DMS 273 (cell line): ENCODE results near the gene GPX7.

Source experiments
- DNase-seq: peaks from one replicate; lab custom pipeline; 2025; ENCODE audit not compliant: unreplicated experiment; lab: John Stamatoyannopoulos, UW

The GPX7 gene

DNA sequence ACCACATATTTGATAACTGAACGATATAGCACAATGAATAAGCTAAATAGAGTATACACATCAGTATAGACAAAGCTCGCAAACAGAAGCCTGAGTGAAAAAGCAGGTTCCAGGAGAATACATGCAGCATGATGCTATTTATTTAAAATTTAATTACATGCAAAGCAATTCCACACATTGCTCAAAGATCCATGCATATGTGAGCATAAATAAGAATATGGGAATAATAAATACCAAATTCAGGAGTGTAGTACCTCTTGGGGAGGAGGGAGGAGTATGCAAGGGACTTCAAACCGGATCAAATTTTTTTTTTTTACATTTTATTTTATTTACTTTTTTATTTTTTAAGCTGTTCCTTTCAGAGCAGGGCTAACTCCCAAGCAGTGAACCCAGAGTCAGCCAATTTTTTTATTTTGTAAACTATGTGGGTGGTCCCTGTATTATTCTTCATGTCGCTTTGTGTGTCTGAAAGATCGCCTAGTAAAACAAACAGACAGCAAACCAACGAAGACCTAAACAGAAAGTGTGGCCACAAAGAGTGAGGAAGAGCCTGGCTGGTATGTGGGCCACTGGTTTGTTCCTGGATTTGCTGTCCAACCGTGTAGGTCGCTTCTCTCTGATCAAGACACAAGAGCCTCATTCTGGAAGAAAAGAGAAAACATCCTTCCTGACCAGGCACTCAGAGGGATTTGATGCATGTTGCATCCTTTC, 26.6 kb downstream of the GPX7 start:
- DNase-seq, result no peak

DNA sequence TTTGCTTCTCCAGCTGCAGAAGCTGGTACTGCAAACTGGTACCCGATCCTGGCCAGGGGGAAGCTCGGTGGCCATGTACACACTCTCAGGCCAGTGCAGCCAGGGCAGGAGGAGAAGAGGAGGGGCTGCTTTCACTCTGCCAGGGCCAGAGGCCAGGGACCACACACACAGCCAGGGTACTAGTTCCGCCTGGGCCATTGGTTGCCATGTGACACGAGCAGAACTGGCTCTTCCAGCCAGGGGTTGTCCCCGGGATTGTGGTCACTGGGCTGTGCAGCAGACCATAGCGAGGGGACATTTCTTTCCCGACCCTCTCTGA, 27.1 kb downstream of the GPX7 start:
- peak; percentile 15 for DNase-seq

DNA sequence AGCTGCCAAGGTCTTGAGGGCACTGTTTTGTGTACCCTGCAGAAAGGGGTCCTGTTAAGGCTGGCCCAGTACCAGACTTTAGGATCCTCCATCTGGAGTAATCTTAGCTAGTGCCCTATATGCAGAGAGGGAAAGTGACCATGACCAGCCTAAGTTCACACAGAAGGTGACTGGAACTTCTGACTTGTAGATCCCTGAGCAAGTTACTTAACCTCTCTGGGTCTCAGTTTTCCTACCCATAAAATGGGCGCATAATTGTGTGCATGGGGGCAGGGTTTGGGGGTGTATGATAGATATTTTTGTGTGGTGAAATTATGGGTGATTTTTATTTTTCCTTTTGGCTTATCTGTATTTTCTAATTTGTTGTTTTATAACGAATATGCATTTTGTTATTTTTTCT, 27.5 kb downstream of the GPX7 start:
- no peak for DNase-seq

DNA sequence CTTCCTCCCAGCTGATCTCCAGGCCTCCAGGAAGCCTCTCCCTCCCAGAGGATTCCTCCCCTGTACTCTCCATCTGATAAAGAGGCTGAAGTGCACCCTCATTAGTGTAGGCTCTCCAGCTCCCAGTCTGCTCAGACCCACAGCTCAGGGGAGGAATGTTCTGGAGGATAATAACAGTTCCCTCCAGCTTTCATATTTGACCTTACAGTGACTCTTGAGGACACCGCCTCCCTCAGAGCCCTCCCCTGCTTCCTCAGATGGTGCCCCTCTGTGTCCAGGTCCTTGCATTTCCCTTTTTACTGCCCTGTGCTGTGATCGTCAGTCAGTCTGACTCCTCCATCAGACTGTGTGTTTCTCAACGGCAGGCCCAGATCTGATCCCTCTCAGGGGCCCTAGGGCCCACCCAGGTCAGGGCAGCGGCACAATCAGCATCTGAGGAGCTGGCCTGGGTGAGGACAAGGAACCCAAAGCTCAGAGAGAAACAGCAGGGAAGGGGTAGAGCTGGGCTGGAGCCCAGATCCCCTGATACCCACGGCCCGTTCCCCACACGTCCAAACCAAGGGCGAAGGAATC, 29.7 kb downstream of the GPX7 start:
- peak; percentile 14 for DNase-seq

DNA sequence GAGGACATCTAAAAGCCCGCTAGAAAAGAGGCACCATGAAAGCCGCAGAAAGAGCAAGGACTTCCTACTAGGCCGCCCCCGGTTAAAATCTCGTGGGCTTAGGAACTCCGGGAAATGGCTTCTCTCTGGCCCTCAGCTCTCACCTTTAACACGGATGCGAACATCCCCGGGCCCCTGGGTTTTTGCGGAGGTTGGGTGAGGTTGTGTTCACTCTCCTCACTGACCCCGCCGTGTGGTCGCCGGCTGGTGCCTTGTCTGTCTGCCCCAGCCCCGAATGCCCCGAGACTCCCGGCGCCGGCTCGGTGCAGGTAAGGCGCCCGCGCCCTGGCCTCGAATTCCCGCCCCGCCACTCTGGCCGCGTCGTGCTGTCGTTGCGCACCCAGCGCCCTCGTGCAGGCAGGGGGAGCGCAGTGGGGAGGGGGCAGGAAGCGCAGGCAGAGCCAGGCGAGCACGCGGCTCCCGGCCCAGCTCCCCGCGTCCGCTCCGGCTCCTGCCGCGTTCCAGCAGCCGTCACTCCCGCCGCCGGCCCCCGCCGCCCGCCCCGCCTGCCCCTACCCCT, 30.6 kb downstream of the GPX7 start, which contains the start of gene SHISAL2A:
Gene SHISAL2A (plus strand): TSS at position 437 of the 559 bp plus-strand sequence. CDS start 326 bp downstream, outside the sequence.
- peak; percentile 77 for DNase-seq

DNA sequence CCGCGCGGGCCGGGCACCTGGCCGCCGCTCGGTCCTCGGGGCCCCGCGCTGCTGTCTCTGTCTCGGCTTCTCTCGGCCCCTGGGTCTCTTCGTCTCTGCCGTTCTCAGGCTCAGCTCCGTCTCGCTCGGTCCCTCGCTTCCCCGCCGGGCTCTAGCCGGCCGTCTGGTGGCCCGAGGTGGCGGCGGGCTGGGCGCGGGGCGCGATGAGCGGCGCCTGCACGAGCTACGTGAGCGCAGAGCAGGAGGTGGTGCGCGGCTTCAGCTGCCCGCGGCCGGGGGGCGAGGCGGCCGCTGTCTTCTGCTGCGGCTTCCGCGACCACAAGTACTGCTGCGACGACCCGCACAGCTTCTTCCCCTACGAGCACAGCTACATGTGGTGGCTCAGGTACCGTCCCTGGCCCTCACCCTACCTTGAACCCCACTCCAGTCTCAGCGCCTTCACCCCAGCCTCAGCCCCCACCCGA, 31.2 kb downstream of the GPX7 start:
- peak; percentile 77 for DNase-seq

DNA sequence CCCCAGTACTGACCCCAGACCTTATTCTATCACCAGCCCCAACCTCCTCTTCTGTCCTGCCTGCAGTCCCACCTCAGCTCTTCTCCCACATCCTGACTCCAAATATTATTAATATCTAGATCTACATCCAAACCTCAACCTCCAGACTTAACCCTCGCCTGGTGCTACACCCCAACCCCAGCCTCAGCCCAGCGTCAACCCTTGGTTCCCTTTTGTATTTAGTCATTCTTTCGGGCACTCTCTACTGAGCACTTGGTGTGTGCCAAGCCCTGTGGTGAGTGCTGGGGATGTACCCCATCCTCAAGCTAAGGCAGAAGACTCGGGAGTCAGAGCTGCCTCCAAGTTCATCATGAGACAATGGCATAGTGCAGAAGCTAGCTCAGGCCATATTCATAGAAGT, 31.9 kb downstream of the GPX7 start:
- no peak for DNase-seq

DNA sequence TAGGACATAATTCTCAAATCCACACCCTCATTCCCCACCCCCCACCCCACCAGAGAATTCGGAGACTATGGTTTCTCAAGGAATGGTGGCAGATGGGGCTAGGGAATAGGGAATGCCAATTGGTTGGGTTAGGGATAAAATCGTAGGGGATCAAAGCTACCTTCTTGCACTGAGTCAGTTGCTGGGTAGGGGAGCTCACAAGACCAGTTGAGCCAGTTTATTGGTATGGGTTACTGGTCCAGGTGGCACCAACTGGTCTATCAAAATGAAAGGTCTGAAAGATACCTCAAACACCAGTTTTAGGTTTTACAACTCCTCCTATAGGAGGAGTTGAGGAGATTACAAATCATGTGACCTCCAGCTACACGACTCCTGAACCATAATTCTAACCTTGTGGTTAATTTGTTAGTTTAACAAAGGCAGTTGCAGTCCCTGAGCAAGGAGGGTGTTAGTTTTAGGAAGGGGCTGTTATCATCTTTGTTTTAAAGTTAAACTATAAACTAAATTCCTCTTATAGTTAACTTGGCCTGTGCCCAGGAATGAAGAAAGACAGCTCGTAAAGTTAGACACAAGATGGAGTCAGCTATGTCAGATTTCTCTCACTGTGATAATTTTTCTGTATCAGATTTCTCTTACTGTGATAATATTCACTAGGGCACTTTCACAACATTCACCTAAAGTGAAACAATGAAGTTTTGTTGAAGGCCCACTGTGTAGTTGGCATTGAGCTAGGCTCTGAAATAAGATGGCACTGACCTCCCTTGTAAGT, 33.3 kb downstream of the GPX7 start:
- DNase-seq, result no peak

DNA sequence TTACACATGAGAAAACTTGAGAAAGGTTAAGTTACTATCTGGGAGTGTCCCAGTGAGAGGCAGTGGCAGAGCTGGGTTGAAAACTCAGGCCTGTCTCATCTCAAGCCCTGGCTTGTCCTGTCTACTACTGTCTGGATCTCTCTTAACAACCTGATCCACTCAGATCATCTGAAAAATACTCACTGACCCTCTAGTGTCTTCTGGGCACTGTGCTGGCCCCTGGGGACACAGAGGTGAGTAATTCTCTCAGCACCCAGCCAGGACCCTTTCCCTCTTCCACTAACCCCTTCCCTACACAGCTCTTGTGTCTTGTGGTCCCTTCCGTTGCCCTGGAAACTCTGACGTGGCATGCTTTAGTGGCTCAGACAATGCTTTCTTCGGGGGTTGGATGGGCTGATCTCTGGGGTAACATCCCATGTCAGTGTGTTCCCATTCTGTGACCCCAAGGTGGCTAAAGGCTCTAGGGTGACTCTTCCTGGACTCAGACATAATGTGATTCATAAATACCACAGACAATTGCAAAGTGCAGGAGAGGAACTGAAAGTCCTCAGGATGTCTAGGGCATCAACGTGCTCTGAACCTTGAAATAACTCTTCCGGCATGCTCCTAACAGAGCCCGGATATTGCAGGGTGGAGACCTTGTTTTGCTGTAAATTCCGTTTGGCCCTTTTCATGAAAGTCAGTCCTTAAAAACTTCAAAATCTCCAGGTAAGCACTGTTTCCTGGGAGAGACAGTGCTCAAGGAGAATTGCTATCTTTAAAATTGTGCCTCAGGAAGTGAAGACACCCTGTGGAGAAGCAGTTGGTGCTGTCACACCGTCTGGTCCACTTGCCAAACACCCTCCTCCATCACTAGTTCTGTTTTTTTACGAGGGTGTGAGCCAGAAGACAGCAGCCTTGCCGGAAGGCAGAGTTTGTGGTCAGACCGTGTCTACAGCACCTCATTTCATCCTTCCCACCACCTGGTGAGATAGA, 34.8 kb downstream of the GPX7 start:
- no peak for DNase-seq

DNA sequence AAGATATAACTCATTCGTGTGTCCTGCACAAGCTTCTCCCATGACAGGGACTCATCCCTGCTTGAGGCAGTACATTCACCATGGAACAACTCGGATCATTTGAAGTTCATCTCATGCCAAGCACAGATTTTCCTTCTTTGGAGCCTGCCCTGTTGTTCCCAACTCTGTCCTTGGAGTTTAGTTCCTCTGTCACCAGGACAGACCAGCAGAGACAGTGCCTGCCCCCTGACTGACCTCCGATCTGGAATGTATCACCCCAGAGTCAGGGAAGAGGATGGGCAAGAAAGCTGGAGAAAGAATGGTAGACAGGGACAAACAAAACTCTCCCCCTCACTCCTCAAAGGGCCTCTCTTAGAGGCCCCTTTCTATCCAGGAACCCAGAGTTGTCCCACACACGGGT, 35.8 kb downstream of the GPX7 start:
- DNase-seq, result no peak

DNA sequence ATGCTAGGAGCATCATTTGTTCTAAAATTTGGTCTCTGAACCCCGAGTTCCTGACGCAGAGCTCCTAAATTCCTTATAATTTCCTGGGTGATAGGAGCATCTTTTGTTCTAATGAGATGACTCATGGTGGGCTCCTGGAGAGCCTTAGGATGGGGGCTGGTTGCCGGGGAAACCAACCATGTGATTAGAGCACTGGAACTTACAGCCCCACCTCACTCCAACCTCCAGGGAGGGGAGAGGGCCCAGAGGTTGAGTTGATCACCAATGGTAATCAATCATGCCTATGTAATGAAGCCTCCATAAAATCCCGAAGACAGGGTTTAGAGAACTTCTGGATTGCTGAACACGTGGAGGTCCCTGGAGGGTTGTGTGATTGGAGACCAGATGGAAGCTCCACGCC, 38.5 kb downstream of the GPX7 start:
- DNase-seq, result peak; percentile 80

DNA sequence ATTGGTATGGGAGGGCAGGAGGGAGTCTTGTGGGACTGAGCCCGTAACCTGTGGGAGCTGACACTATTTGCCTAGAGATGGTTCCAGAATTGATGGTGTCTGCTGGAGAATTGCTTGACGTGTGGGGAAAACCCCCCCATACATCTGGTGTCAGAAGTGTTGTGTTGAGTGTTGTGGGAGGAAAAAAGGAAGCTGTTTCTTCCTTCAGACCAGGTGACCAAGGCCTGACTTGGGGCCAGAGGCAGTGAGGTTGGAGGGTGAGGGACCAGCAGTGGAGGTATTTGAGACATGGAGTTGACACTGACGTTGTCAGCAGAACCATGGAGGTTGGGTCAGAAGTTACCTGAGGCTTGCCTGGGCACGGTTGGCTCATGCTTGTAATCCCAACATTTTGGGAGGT, 39.1 kb downstream of the GPX7 start:
- DNase-seq, result no peak

DNA sequence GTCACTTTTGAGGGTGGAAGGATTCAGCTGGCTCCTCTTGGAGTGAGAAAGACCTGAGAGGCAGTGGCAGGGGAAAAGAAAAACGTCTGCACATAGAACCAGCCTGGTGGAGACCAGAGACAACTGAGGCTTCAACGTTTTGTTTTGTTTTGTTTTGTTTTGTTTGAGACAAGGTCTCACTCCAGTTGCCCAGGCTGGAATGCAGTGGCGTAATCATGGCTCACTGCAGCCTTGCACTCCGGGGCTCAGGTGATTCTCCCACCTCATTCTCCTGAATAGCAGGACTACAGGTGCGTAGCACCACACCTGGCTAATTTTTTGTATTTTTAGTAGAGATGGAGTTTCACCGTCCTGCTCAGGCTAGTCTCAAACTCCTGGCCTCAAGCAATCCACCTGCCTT, 43.1 kb downstream of the GPX7 start:
- DNase-seq, result no peak

DNA sequence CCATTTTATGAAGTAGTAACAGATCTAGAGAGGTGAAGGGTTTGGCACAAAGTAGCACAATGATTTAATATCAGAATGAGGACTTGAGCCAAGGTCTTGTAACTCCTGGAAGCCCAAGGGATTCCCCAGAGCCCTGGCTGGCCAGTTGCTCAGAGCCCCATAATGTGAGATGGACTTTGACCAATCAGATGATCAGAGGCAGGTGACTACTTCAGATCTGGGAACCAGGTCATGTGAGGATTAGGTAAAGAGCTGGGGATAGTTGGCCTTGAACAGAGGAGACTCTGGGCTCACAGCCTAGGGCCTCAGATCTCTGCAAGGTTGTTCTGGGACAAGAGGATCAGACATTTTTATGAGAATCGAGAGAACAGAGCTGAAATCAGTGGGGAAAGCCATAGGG, 49.7 kb downstream of the GPX7 start:
- DNase-seq, result no peak

DNA sequence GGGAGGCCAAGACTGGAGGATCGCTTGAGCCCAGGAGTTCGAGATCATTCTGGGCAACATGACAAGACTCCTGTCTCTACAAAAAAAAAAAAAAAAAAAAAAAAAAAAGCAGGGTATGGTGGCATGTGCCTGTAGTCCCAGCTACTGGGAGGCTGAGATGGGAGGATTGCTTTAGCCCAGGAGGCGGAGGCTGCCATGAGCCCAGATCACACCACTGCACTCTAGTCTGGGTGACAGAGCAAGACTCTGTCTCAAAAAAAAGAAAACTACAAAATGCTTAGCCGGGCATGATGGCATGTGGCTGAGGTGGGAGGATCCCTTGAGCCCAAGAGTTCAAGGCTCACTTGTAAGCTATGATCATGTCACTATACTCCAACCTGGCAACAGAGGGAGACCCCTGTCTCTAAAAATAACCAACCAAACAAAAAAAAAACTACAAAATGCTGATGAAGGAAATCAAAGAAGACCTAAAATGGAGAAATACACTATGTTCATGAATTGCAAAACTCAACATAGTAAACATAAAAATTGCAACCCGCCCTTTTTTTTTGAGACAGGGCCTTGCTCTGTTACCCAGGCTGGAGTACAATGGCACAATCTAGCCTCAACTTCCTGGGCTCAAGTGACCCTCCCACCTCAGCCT, 51.2 kb downstream of the GPX7 start:
- DNase-seq, result no peak

DNA sequence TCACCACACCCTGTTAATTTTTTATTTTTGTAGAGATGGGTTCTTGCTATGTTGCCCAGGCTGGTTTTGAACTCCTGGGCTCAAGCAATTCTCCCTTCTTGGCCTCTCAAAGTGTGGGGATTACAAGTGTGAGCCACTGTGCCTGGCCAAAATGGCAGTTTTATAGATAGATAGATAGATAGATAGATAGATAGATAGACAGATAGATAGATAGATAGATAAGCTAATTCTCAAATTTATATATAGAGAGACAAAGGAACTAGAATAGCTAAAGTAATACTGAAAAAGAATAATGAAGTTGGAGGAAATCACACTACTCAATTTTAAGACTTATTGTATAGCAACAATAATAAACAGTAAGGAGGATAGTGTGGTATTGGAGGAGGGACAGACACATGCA, 51.9 kb downstream of the GPX7 start:
- no peak for DNase-seq

DNA sequence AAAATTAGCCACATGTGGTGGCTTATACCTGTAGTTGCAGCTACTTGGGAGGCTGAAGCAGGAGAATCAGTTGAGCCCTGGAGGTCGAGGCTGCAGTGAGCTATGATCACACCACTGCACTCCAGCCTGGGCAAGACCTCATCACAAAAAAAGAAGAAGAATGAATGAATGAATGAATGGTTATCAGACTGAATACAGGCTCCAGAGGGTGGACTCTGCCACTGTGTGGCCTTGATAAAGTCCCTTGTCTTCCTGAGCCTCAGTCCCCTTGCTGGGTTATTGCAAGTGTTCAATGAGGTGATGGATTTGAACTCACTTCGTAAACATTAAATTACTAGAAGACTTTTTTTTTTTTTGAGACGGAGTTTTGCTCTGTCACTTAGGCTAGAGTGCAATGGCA, 55.5 kb downstream of the GPX7 start:
- DNase-seq, result no peak
